ENCODE results near the gene ANKRD18A. TPM values are rescaled to one million over a fixed set of nuclear protein-coding genes. Genes with fewer than 3 reads are reported as not detected.
"Not testable (repeated sequence)": the region's sequence is repeated elsewhere in the genome, so short reads cannot be mapped to it uniquely, and the experiment has no call there.

Gene ANKRD18A
- total RNA-seq, 1 experiment from 2014 or later: 1.9 TPM

DNA sequence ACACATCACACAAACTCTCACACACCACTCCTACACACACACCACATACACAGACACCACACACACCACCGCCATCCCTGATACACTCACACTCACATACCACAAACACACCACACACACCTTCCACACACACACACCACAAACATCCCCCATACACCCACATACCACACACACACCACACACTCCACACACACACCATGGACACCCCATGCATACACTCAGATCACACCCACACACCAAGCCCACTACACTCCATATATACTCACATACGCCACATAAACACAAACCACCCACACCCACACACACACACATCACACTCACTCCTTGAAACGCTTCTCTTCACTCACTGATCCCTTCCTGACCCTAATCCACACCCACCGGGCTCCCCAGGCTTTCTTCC lies 9.1 kb upstream of the ANKRD18A start:
- no peak for DNase-seq (ENCODE audit: low spot score)

DNA sequence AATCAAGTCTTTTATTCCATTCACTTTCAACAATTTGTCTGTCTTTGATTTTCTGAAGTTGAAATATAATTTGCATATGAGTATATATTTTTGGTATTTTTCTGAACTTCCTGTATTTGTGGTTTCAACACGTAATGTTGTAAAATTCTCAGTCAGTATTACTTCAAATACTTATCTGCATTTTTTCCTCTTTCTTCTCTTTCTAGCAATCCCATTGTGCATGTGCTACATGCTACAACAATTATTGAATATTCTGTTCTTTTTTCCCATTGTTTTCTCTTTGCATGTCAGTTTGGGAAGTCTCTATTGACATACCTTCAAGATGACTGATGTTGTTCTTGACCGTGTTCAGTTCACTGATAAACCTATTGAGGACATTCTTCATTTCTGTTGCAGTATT lies 5.6 kb upstream of the ANKRD18A start:
- DNase-seq (ENCODE audit: low spot score): no peak

DNA sequence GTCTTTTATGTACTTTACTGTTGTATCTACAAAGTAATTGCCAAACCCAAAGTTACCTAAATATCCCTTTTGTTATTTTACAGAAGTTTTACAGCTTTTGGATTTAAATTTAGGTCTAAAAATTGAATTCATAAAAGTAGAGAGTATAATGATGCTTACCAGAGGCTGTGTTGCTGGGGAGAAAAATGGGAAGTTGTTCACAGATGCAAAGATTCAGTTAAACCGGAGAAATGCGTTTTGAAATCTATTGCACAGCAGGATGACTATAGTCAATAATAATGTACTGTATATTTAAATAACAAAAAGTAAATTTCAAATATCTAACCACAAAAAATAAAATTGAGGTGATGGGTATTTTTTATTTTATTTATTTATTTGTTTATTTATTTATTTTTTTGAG lies 2.6 kb upstream of the ANKRD18A start:
- no peak for DNase-seq (ENCODE audit: low spot score)

DNA sequence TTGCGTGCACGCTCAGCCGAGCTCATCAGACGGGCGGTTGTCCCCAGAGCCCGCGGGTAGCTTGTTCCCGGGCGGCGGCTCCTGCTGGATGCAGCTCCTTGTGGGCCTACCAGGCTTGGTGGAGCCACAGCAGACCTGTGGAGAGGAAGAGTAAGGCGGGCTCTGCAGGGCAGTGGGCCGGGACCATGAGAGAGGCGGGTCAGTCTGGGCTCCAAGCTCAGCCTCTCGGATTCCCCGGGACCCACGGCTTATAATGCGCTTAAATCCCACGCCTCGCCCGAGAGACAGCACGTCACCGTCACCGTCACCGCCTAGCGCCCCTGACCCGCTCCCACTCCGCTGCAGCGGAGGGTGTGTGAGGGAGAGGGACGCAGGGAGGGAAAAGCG lies 1.9 kb upstream of the ANKRD18A start:
- DNase-seq (ENCODE audit: low spot score): peak; percentile 23

DNA sequence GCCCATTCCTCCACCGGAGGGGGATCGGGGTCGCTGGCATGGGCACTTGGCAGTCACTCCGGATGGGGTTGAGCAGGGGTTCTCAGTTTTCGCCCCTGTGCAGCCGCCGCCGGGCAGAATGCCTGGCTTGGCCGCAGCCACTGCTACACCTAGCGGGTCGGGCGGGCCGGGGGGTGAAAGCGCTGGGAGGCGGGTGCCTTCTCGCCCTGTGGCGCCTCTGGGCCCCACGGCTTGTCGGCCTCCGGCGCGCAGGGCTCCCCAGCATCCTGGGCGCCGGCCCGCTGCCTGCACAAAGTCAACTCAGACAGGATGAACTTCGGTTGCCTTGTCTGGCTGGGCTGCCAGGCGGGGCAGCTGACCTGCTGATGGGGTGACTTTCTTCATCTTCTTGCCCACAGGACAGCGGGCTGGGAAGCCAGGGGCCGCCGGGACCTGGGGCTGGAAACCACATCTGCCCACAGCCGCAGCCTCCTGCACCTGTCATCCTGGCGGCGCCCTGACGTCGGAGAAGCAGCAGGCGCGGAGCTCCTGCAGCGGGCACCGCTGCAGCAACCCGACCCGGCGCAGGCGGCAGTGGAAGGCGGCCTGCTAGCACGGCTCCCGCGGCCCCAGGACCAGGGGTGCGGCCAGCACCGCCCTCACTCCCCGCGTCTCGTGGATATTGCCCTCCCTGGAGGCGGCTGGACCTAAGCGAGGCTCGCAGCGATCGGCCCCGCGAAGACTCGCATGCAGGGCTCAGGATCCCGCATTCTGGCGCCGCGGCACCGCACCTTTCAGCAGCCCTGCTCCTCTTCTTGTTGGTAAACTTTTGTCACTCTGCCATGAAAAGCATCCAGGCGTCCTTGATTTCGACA lies 1.3 kb upstream of the ANKRD18A start:
- DNase-seq (ENCODE audit: low spot score): peak; percentile 33

DNA sequence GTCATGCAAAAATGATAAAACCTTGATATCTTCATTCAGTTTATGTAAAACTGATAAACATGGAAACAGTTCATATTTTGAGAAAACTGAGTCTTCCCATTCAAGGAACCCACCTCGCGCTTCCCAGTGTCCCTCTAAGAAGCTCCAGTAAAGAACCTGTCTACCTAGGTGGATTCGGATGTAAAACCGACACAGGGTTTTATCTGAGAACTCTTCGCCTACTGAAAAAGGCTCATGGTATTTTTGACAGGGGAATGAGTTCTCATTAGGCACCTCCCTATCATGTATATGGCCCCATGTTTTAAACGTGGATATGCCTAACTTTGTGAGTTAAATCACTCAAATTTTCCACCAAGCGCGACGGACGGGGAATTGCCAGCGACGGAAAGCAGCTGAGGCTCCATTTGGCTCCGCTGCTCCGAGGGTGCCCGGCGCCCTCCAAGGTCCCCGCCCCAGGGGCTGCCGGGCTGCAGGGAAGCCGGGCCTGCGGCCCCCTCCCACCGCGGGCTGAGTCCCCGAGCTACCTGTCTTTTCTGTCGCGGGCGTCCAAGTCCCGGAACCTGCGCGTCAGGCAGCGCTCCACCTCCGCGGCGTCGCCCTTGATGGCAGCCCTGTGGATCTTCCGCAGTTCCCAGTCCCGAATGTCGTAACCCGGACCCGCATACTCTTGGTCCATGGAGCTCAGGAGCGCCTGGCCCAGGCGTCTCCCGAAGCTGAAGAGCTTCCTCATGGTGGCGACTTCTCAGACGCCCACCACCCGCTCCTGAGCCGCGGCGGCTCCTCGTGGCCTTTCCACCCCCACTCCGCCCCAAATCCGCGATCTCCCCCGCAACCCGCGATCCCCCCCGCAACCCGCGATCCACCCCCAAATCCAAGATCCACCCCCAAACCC lies 594 bp downstream of the ANKRD18A start:
- DNase-seq (ENCODE audit: low spot score): peak; percentile 29

DNA sequence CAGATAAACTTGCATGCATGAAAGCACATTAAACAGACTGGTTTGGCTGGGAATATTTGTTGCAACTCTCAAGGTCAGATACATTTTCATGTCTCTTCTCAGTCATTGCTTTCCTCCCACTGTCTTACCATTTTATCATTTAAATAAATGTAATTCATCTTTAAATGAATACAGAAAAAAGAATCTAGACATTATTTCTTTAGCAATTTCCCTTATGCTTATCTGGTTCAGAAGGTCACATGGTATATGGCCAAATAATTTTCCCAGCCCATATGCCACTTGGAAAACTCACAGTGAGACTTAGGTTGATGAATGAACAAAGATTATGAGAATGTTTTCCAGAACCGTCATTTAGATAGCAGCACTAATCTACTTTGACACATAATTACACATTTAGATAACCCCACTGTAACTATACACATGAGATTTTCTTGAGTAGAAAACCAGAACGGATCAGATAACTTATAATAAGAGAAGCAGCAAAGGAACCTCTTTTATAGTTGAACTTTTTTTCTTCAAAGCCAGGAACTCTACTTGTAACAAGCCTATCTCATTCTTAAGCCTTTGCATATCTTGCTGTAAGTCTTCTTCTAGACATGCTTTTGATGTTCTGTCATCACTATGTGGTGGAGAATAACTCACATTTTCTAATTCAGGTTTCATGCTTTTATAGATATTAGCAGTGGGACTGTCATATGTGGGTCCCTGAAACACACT lies 22.2 kb downstream of the ANKRD18A start:
- DNase-seq (ENCODE audit: low spot score): not testable (repeated sequence)

DNA sequence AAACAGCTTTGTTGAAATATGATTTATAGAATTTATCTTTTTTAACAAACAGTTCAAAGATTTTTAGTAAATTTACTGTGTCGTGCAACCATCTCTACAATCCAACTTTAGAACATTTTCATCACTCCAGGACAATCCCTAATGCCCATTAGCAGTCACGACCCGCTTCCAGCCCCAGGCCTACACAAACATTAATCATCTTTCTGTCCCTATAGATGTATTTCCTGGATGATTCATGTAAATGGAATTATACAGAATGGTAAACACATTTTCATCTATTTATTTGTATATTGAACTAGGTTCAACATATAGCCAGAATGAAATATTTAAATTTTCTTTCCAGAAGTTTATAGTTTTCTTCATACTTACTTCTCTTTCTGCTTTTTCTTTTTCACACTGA lies 25.3 kb downstream of the ANKRD18A start:
- not testable (repeated sequence) for DNase-seq (ENCODE audit: low spot score)

DNA sequence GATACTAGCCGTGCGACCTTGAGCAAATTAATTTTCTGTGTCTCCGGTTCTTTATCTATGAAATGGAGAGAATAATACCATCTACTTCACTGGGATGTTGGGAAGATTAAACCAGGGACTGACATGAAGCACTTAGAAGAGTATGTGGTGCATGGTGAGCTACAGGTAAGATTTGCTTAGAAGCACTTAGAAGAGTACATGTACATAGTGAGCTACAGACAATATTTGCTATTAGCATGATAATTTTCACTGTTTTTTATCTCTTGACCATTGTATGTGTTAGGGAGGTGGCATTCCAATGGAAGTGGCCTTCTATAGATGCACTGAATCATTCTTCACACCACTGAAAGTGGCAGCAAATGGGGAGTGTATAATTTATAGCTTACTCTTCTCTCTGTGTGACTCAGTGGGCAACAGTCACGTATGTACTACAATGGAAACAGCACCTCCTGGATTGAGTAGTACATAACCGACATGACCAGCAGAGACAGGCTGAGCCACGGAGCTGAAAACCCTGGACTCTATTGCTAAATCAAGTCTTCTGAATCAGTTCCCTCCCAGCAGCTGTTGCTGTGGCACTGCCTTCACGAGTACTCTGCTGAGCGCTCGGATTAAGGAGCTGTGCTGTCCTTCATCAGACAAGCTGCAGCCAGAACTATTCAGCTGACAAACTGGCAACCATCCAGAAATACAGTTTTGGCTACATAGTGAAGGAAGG lies 28.9 kb downstream of the ANKRD18A start:
- DNase-seq (ENCODE audit: low spot score): not testable (repeated sequence)

DNA sequence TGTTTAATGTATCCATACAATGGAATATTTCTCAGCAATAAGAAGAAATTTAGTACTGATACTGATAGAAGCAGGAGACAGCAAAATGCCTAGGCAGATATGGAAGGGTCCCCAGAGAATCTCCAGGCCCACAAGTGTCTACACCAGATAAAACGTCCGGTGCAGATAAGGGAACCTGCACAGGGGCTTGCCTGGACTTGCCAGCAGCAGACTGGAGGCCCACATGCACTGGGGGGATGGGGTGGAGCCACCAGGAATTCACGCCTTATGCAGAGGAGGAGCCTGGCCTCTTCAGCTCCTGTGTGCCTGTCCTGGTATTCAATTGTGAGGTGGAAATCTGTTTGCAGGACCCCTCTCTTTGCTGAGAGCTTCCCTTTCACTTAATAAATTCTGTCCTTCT lies 36.6 kb downstream of the ANKRD18A start:
- not testable (repeated sequence) for DNase-seq (ENCODE audit: low spot score)

DNA sequence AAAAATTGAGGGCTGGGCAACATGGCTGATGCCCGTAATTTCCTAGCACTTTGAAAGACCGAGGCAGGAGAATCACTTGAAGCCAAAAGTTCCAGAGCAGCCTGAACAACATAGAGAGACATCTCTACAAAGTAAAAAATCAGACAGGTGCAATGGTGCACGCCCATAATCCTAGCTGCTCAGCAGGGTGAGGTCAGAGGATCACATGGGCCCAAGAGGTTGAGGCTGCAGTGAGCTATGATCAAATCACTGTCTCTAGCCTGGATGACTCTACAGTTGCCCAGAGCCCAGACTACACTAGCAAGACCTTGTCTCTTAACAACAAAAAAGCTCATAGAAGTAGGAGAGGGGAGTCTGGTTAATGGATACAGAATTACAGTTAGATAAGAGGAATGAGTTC lies 40.3 kb downstream of the ANKRD18A start:
- not testable (repeated sequence) for DNase-seq (ENCODE audit: low spot score)

DNA sequence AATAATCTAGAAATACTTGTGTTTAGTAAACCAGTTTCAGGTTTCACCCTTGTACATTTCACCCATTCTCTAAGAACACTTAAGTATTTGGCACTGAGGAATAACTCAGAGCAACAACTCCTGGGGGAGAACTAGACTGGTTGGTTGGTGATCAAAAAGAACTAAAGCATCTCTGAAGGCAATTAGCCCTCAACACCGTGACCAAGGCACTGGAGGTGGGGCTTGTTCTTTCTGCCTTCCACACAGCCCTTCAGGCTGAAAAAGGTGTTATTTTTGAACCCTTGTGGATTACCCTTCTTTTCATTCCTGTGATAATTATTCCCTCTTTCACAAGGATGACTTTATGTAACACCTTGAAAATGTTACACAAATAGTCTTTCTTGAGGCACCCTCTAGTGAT lies 44.2 kb downstream of the ANKRD18A start:
- not testable (repeated sequence) for DNase-seq (ENCODE audit: low spot score)

DNA sequence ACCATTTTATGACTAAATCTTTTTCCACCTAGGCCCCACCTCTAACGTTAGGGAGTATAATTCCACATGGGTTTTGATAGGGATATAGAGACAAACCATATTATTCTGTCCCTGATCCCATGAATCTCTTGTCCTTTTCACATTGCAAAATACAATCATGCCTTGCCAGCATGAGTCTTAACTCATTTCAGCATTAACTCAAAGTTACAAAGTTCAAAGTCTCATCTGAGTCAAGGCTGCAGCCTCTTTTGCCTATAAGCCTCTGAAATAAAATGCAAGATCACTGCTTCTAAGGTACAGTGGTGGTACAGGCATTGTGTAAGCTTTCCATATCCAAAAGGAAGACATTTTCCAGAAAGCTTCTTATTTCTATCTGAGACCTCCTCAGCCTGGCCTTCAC lies 54.3 kb downstream of the ANKRD18A start:
- DNase-seq (ENCODE audit: low spot score): not testable (repeated sequence)

DNA sequence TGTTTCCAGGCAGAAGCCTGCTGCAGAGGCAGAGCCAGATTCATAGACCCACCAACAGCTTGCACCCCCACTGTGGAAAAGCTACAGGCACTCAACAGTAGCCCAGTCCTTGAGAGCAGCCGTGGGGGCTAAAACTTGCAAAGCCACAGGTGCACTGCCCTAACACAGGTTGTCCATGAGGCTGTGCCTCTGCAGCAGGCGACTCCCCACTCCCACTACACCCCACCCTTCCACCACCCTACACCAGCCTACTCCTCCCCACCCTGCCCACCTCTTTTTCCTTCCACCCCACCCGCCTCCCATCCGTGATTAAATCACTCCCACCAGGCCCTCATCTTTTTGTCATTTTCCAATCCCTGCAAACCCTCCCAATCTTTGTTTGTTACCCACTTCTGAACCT lies 55.2 kb downstream of the ANKRD18A start:
- DNase-seq (ENCODE audit: low spot score): not testable (repeated sequence)

DNA sequence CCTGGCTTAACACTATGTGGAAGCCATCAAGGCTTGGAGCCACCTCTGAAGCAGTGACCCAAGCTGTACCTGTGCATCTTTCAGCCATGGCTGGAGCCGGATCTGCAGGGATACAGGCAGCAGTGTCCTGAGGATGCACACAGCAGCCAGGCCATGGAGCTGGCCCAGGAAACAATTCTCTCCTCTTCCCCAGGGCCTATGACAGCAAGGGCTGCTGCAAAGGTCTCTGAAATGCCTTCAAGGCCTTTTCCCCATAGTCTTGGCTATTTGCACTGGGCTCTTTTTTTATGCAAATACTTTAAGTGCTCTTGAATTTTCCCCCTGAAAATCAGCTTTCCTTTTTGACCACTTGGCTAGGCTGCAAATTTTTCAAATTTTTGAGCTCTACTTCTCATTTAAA lies 56.5 kb downstream of the ANKRD18A start:
- DNase-seq (ENCODE audit: low spot score): not testable (repeated sequence)

DNA sequence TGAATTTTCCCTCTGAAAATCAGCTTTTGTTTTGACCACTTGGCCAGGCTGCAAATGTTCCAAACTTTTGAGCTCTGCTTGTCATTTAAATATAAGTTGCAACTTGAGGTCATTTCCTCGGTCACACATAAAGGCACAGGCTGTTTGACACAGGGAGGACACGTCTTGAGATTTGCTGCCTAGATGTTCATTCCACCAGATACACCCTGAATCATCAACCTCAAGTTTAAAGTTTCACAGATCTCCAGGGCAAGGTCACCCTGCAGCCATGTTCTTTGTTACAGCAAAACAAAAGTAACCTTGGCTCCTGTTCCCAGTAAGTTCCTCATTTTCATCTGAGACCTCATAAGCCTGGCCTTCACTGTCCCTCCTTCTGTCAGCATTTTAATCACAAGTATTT lies 59.3 kb downstream of the ANKRD18A start:
- not testable (repeated sequence) for DNase-seq (ENCODE audit: low spot score)

DNA sequence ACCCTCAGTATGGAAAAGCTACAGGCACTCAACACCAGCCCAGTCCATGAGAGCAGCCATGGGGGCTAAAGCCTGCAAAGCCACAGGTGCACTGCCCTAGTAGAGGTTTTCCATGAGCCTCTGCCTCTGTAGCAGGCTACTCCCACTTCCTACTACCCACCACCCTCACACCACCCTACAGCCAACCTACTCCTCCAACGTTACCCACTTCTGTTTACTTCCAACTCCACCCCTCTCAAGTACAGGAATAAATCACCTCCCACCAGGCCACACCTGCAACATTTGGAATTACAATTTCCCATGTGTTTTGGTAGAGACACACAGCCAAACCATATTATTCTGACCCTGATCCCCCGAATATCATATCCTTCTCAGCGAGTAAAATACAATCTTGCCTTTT lies 61.2 kb downstream of the ANKRD18A start:
- not testable (repeated sequence) for DNase-seq (ENCODE audit: low spot score)

DNA sequence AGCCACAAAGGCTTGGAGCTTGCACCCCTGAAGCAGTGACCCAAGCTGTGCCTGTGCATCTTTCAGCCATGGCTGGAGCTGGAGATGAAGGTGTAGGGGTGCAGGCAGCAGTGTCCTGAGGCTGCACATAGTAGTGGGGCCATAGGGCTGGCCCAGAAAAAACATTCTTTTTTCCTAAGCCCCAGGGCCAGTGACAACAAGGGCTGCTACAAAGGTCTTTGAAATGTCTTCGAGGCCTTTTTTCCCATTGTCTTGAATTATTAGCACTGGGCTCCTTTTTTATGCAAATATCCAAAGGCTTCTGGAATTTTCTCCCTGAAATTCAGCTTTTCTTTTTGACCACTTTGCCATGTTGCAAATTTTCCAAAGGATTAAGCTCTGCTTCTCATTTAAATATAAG lies 62.6 kb downstream of the ANKRD18A start:
- DNase-seq (ENCODE audit: low spot score): not testable (repeated sequence)

DNA sequence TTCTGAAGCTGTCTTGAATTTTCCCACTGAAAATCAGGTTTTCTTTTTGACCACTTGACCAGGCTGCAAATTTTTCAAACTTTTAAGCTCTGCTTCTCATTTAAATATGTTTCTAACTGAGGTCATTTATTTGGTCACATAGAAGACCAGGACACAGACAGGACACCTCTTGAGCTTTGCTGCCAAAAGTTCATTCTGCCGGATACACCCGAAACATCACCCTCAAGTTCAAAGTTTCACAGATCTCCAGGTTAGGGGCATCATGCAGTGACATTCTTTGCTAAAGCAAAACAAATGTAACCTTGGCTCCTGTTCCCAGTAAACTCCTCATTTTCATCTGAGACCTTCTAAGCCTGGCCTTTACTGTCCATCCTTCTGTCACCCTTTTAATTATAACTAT lies 65.4 kb downstream of the ANKRD18A start:
- not testable (repeated sequence) for DNase-seq (ENCODE audit: low spot score)

DNA sequence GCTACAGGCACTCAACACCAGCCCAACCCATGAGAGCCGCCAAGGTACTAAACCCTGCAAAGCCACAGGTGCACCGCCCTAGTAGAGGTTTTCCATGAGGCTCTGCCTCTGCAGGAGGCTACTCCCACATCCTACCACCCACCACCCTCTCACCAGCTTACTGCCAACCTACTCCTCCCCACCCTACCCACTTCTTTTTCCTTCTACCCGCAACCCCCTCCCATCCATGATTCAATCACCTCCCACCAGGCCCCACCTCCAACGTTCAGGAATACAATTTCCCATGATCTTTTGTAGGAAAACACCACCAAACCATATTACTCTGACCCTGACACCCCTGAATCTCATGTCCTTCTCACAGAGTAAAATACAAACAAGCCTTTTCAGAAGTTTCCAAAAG lies 67.4 kb downstream of the ANKRD18A start:
- not testable (repeated sequence) for DNase-seq (ENCODE audit: low spot score)

DNA sequence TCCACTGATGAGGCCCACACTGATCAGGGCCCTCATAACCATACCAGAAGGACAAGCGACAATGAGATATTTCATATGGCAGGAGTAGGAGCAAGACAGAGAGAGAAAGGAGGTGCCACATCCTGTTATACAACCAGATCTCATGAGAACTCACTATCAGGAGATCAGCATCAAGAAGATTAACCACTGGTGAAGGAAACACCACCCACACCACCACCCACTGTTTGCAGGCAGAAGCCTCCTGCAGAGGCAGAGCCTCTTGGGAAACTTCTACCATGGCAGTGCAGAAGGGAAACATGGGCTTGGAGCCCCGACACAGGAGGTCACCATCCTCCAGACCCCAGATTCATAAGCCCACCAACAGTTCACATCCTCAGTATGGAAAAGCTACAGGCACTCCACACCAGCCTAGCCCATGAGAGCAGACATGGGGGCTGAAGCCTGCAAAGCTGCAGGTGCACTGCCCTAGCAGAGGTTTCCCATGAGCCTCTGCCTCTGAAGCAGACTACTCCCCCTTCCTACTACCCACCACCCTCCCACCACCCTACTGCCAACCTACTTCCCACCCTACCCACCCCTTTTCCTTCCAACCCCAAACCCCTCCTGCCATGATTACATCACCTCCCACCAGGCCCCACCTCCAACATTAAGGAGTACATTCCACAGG lies 73.8 kb downstream of the ANKRD18A start:
- DNase-seq (ENCODE audit: low spot score): not testable (repeated sequence)

Measured in HT-29 (cell line).